Bronchial epithelial cell (primary cell): ENCODE measurements around the gene TNNT2. TPM values are rescaled to one million over a fixed set of nuclear protein-coding genes. Genes with fewer than 3 reads are reported as not detected.

Experiments
- DNase-seq: peaks from one replicate; pipeline ENCODE4 v3.0.0-alpha.2; 2010; ENCODE audit warnings: low read depth
- FAIRE-seq: peaks from 2 replicates; lab custom pipeline; 2011; peaks lifted over from hg19 to GRCh38; lab: Jason Lieb, UNC
- H3K27me3 ChIP-seq: 2 replicates; pipeline ENCODE4 v1.5.1; 2011; ENCODE audit warnings: low read length; ENCODE audit not compliant: control insufficient read depth, insufficient read depth
- H3K36me3 ChIP-seq: 2 replicates; pipeline ENCODE4 v1.5.1; 2011; ENCODE audit warnings: low read length; ENCODE audit not compliant: control insufficient read depth, insufficient read depth
- H3K4me3 ChIP-seq: 2 replicates; pipeline ENCODE4 v1.5.1; 2011; ENCODE audit warnings: mild to moderate bottlenecking, low read depth, low read length, control low read depth
- CTCF ChIP-seq: IDR thresholded peaks from 2 replicates; pipeline ENCODE4 v1.5.1; 2011; ENCODE audit warnings: mild to moderate bottlenecking, moderate library complexity, low read length, control low read depth, inconsistent platforms; ENCODE audit not compliant: insufficient read depth, severe bottlenecking
- total RNA-seq: library from RNA; depleted of rRNA; stranded (reverse); fragments of >200 nt; gene quantifications from 2 replicates; pipeline ENCODE4 v1.2.1, GENCODE V29; 2014

TNNT2 gene
- total RNA-seq, 1 donor from 2014 or later: 0.26 TPM

- DNase-seq (peak; percentile 74), FAIRE-seq (no peak)
- Histone ChIP-seq H3K4me3 (no peak overlapping the region), H3K27me3 (no peaks in the 10 kb centered on the region), H3K36me3 (peaks cover 46% of the 10 kb centered on the region)
- no peak for TF ChIP-seq CTCF
These were observed 6.3 kb upstream of the TNNT2 start for GRCh38 chr1:201383647-201384405.

GRCh38 chr1:201381130-201381529 is 3.6 kb upstream of the TNNT2 start:
- H3K27me3 ChIP-seq: peaks cover 2% of the 10 kb centered on the region
- TF ChIP-seq CTCF: no peak
- no peak for DNase-seq
- FAIRE-seq: no peak
- H3K36me3 ChIP-seq: peaks cover 34% of the 10 kb centered on the region
- no peak overlapping the region for H3K4me3 ChIP-seq

GRCh38 chr1:201379733-201380242 is 2.3 kb upstream of the TNNT2 start:
- no peak for TF ChIP-seq CTCF
- peaks cover 23% of the 10 kb centered on the region for H3K36me3 ChIP-seq
- peaks cover 8% of the 10 kb centered on the region for H3K27me3 ChIP-seq
- FAIRE-seq (no peak), DNase-seq (no peak)
- H3K4me3 ChIP-seq: no peak overlapping the region

GRCh38 chr1:201378804-201379203 is 1.3 kb upstream of the TNNT2 start:
- Histone ChIP-seq H3K36me3 (peaks cover 14% of the 10 kb centered on the region), H3K4me3 (no peak overlapping the region), H3K27me3 (peaks cover 11% of the 10 kb centered on the region)
- TF ChIP-seq CTCF: no peak
- FAIRE-seq: no peak
- no peak for DNase-seq

GRCh38 chr1:201376464-201377374 is 761 bp downstream of the TNNT2 start:
- Histone ChIP-seq H3K27me3 (peaks cover 24% of the 10 kb centered on the region), H3K4me3 (no peak overlapping the region), H3K36me3 (peaks cover under 1% of the 10 kb centered on the region)
- FAIRE-seq: peak; percentile 23
- peak; percentile 64 for DNase-seq
- peak; percentile 81 for TF ChIP-seq CTCF
